ENCODE results near the gene IGSF10.

DNA sequence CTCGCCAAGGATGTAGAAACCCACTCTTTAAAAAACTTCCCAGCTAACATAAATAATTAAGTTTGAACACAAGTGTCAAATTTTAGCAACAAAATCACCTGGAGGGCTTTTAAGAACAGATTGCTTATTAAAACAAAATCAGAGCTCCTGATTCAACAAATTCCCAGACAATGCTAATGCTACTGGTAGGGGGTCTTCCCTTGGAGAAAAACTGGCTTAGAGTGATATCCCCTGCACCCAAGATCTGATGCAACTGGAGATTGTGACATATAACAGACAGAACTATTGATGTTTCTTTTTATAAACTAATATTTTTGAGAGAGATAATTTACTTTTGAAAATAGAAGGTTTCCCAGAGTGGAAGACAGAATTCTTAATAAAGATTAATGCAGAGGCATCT, 19.9 kb downstream of the IGSF10 start:
- TF ChIP-seq, protein P1, sequence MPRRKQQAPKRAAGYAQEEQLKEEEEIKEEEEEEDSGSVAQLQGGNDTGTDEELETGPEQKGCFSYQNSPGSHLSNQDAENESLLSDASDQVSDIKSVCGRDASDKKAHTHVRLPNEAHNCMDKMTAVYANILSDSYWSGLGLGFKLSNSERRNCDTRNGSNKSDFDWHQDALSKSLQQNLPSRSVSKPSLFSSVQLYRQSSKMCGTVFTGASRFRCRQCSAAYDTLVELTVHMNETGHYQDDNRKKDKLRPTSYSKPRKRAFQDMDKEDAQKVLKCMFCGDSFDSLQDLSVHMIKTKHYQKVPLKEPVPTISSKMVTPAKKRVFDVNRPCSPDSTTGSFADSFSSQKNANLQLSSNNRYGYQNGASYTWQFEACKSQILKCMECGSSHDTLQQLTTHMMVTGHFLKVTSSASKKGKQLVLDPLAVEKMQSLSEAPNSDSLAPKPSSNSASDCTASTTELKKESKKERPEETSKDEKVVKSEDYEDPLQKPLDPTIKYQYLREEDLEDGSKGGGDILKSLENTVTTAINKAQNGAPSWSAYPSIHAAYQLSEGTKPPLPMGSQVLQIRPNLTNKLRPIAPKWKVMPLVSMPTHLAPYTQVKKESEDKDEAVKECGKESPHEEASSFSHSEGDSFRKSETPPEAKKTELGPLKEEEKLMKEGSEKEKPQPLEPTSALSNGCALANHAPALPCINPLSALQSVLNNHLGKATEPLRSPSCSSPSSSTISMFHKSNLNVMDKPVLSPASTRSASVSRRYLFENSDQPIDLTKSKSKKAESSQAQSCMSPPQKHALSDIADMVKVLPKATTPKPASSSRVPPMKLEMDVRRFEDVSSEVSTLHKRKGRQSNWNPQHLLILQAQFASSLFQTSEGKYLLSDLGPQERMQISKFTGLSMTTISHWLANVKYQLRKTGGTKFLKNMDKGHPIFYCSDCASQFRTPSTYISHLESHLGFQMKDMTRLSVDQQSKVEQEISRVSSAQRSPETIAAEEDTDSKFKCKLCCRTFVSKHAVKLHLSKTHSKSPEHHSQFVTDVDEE (CRISPR knock-in tag; IDR thresholded peaks at IDR 0.05) = no peak
- no peak for TF ChIP-seq PATZ1 (CRISPR knock-in tag; IDR thresholded peaks at IDR 0.05; ENCODE audit: borderline replicate concordance)
- no peak for TF ChIP-seq SNAI2 (CRISPR knock-in tag; IDR thresholded peaks at IDR 0.05)
- no peak for TF ChIP-seq ARNTL (CRISPR knock-in tag; IDR thresholded peaks at IDR 0.05; ENCODE audit: borderline replicate concordance, low read depth)
- TF ChIP-seq ZNF8 (CRISPR knock-in tag; IDR thresholded peaks at IDR 0.05) = no peak
